Ramos (cell line): ENCODE data around the gene STX8.

Source experiments
- in situ Hi-C: fragments of 300-500 bp; cut with MboI; formaldehyde crosslinking; loops from one replicate; pipeline ENCODE4 v1.14.3; 2022; ENCODE audit warnings: low sequenced_read_pairs; ENCODE audit not compliant: unreplicated experiment

Gene STX8

GRCh38 chr17:9322326-9322725 lies 253.3 kb downstream of the STX8 start:
- in situ Hi-C loops, result no loop called here

- in situ Hi-C loops, result no loop called here
Measured at GRCh38 chr17:9321890-9322289, 253.7 kb downstream of the STX8 start.

GRCh38 chr17:9315360-9315759 lies 260.3 kb downstream of the STX8 start:
- in situ Hi-C loops, result no loop called here

- in situ Hi-C loops, result no loop called here
Measured at GRCh38 chr17:9313346-9313745, 262.3 kb downstream of the STX8 start.

GRCh38 chr17:9309216-9309615 lies 266.4 kb downstream of the STX8 start:
- in situ Hi-C loops, result no loop called here

GRCh38 chr17:9308069-9308468 lies 267.6 kb downstream of the STX8 start:
- in situ Hi-C loops, result no loop called here

- in situ Hi-C loops, result no loop called here
Measured at GRCh38 chr17:9307313-9307998, 268.2 kb downstream of the STX8 start.

- in situ Hi-C loops, result no loop called here
Measured at GRCh38 chr17:9306086-9306485, 269.5 kb downstream of the STX8 start.

- in situ Hi-C loops, result no loop called here
Measured at GRCh38 chr17:9299695-9300094, 275.9 kb downstream of the STX8 start.

- in situ Hi-C loops, result no loop called here
Measured at GRCh38 chr17:9298776-9299295, 276.8 kb downstream of the STX8 start.

- in situ Hi-C loops, result no loop called here
Measured at GRCh38 chr17:9298135-9298534, 277.5 kb downstream of the STX8 start.

- in situ Hi-C loops, result no loop called here
Measured at GRCh38 chr17:9294661-9295210, 280.9 kb downstream of the STX8 start.

- in situ Hi-C loops, result no loop called here
Measured at GRCh38 chr17:9292561-9292941, 283.1 kb downstream of the STX8 start.

GRCh38 chr17:9291912-9292560 lies 283.6 kb downstream of the STX8 start:
- in situ Hi-C loops, result no loop called here

- in situ Hi-C loops, result no loop called here
Measured at GRCh38 chr17:9290226-9290613, 285.4 kb downstream of the STX8 start.

- in situ Hi-C loops, result no loop called here
Measured at GRCh38 chr17:9287306-9287705, 288.3 kb downstream of the STX8 start.

GRCh38 chr17:9286434-9286833 lies 289.2 kb downstream of the STX8 start:
- in situ Hi-C loops, result no loop called here

GRCh38 chr17:9285602-9286427 lies 289.8 kb downstream of the STX8 start:
- in situ Hi-C loops, result no loop called here

- in situ Hi-C loops, result no loop called here
Measured at GRCh38 chr17:9284884-9285283, 290.7 kb downstream of the STX8 start.

GRCh38 chr17:9283909-9284308 lies 291.7 kb downstream of the STX8 start:
- in situ Hi-C loops, result no loop called here

GRCh38 chr17:9279893-9280292 lies 295.7 kb downstream of the STX8 start:
- in situ Hi-C loops, result no loop called here
